HG03135 (cell line): ENCODE data around the gene REN.

Experiments
- ATAC-seq: cut with Tn5 transposase; IDR thresholded peaks from one replicate; pipeline ENCODE4 v1.9.1; 2021; ENCODE audit warnings: mild to moderate bottlenecking, moderate library complexity; ENCODE audit not compliant: unreplicated experiment

REN gene

DNA sequence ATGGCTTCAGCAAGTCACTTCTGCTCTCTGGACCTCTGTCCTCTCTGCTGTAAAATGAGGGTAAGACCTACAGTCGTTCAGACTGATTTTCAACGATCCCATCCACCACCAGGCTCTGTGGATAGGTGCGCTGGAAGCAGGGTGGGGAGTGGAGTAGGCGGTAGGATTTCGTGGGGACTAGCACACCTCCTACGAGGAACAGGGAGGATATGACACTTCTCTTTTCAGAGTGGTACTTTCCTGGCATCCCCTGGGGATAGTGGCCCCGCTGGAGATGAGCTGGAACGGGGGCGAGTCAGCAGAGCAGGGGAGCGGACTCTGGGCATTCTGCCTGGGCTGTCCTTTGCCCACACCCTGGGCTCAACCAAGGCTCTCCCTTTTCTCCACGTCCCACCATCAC is 32.0 kb downstream of the REN start:
- ATAC-seq = no peak

DNA sequence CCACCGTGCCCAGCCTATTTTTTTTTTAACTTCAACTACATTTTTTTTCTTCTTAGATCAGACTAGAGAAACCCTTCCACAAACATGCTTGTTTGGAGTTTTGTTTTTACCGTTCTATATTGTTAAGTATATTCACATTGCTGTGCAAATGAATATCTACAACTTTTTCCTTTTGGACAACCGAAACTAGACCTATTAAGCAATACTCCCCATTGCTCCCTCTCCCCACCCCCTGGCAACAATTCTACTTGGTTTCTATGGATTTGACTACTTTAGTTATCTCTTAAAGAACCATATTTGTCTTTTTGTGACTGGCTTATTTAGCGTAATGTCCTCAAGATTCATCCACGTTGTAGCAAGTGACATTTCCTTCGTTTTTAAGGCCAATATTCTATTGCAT is 33.4 kb downstream of the REN start:
- no peak for ATAC-seq

- no peak for ATAC-seq
These were observed 34.2 kb downstream of the REN start for GRCh38 chr1:204131978-204132377.

DNA sequence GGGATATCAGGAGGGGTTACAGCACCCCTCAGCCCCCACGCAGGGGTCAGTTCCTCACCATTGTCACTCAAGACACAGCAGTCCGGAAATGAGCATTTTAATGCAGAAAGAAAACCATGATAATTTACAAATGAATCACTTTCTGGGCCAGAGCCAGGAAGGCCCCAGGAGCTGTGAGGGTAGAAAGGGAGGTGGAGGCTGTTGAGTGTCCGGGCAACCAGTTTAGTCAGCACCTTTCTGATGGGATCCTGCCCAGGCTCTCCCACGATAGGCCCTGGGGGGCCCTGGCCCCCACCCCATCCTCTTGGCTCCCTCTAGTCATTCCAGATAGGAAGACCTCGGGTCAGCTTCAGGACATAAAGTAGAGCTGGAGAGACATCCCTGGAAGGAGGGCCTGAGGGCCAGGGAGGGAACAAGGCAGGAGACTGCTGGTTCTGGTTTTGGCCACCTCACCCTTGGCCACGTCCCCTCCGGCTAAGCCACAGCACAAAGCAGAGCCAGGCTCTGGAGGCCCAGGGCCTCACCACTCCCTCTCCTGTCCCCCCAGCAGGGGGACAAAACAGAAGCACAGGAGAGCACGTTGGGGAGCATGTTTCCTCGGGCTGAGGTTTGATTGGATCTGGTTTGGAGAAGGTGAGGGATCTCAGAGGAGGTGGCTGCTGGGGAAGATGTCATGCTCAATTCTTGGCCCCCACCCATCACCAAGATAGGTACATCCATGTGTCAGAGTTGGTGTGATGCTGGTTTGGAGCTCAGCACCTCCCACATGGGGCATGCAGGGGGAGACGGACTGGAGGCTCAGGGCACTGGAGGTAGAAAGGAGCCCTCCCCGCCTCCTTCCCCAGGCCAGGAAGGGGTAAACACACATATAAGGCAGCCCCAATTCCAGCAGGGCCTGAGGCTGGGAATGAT is 34.9 kb downstream of the REN start:
- ATAC-seq = no peak

DNA sequence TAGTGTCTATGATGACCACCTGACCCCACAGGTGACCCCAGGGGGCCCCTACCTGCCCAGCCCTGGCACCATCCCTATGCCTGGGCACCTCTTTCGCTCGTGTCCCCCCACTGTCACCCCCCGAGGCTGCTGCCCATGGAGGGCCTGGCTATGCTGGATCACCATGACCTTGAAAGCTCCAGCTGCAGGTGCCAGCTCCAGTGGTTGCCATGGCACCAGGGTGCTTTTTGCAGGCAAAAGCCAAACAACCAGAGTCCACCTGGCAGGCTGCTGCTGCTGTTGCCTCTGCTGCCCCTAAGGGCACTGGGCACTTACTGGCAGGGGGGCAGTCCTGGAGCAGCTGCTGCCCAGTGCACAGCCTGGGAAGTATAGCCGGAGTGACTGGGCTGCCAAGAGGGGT is 36.0 kb downstream of the REN start:
- no peak for ATAC-seq

- ATAC-seq = no peak
These were observed 36.9 kb downstream of the REN start for GRCh38 chr1:204128964-204129896.

GRCh38 chr1:204128464-204128963 is 37.6 kb downstream of the REN start:
- no peak for ATAC-seq

GRCh38 chr1:204127597-204128242 is 38.4 kb downstream of the REN start:
- no peak for ATAC-seq

- ATAC-seq = no peak
These were observed 39.2 kb downstream of the REN start for GRCh38 chr1:204126956-204127355.

DNA sequence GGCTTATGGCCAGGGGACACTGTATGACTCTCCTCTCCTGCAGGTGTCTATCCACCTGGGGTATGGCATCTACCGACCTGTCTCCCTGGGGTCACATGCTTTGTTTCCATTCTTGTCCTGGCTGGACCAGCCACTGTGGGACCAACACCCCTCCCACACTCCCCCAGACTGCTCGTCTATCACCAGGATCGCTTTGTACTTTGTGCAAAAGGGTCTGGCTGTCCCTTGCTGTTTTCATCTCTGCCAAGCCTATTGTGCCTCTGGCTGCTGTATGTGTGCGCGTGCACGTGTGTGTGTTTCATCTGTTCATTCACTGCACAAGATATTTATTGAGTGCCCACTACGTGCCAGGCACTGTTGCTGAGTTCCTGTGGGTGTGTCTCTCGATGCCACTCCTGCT is 39.8 kb downstream of the REN start:
- no peak for ATAC-seq

- ATAC-seq = no peak
These were observed 40.3 kb downstream of the REN start for GRCh38 chr1:204125759-204126351.

DNA sequence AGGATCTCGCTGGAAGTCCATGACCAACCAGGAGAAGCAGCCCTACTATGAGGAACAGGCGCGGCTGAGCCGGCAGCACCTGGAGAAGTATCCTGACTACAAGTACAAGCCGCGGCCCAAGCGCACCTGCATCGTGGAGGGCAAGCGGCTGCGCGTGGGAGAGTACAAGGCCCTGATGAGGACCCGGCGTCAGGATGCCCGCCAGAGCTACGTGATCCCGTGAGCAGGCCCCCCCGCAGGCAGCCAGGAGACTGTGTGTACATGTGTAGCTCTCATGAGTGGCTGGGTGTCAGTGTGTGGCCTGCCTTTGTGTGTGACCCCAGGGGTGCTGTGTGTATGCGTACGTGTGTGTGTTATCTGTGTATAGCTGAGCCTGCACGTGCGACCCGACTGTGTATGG is 41.5 kb downstream of the REN start:
- ATAC-seq = no peak

- no peak for ATAC-seq
These were observed 42.8 kb downstream of the REN start for GRCh38 chr1:204123376-204123775.

- no peak for ATAC-seq
These were observed 44.1 kb downstream of the REN start for GRCh38 chr1:204121840-204122555.

GRCh38 chr1:204116539-204116938 is 49.6 kb downstream of the REN start:
- no peak for ATAC-seq

DNA sequence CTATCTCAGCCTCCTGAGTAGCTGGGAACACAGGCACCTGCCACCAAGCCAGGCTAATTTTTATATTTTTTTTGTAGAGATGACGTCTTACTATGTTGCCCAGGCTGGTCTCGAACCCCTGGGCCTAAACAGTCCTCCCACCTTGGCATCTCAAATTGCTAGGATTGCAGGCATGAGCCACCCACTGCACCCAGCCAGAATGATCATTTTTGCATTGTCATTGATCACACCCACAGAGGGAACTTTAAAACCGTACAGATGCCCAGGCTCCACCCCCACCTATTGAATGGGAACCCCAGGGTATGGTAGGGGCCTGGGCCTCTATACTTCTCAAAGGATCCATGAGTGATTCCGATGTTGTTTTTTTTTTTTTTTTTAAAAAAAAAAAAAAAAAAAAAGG is 51.0 kb downstream of the REN start:
- ATAC-seq = no peak

GRCh38 chr1:204114606-204115005 is 51.5 kb downstream of the REN start:
- ATAC-seq = no peak

GRCh38 chr1:204113896-204114295 is 52.2 kb downstream of the REN start:
- no peak for ATAC-seq

DNA sequence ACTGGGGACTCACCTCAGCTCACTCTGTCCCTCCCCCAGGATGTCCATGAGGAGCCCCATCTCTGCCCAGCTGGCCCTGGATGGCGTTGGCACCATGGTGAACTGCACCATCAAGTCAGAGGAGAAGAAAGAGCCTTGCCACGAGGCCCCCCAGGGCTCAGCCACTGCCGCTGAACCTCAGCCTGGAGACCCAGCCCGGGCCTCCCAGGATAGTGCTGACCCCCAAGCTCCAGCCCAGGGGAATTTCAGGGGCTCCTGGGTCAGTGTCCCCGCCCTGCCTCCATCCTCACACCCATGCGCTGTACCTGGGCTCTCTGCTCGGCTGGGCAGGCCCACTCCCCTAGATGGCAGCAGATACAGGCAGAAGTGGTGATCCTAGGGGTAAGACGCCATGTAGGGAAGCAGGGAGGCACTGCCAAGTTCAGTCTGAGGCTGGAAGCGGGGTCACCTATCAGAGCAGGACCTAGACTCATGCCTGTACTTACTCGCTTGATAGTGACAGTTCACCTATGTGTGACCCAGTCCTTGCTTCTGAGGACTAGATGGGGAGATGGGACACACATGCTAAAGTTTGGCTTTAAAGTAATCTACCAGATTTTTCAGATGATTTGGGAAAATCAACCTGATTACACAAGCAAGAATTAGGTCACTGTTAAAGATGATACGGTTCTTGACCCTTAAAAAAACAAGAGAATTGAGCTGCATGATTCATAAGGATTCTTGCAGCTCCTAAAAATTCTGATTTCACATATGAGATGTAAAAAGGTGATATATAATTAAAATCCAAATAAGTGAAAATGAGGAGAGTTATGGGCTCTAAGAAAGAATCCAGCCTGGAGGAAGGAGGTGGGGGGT is 53.0 kb downstream of the REN start:
- ATAC-seq = no peak
